GM21515 (cell line): ENCODE data around the gene CAPN6.

Experiments
- ATAC-seq: cut with Tn5 transposase; IDR thresholded peaks from one replicate; pipeline ENCODE4 v1.9.1; 2021; ENCODE audit not compliant: unreplicated experiment

CAPN6 gene

GRCh38 chrX:111270339-111270738 is at the start of gene CAPN6:
CAPN6 (minus strand) TSS chrX:111270483; CDS start chrX:111263936, 6,547 bp downstream.
- ATAC-seq: no peak

DNA sequence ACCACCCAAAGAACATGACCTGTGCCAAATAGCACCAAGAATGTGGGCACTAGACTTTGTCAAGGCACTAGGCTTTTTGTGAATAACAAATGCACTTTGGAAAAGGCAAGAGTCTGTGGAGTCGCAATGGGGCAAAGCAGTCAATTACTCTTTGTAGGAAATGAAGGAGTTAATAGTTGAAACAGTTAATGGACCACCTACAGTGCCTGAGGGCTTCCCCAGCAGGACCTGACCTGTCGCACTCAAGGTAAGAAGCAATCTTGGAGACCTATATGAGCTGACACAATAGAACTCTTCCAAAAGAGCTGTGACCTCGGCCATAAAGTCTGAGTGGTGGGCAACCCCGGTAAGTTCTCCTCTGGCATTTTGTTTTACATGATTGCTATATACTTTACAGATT is 49.2 kb upstream of the CAPN6 start:
- no peak for ATAC-seq

DNA sequence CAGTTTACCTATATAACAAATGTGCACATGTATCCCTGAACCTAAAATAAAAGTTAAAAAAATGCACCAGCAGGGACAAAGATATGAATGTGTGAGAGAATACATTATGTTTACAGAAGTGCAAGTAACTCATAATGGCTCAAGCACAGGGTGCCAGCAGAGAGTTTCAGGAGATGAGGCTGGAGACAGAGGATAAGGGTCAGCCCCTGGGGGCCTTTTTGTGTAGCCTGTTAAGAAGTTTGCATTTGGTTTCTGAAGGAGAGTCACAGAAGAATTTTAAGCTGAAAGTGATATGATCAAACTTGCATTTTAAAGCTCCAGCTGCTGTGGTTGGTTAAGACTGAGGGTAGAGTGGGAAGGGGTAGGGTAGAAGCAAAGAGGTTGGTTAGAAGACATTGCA is 48.6 kb upstream of the CAPN6 start:
- ATAC-seq: no peak

GRCh38 chrX:111309083-111309482 is 38.8 kb upstream of the CAPN6 start:
- no peak for ATAC-seq

DNA sequence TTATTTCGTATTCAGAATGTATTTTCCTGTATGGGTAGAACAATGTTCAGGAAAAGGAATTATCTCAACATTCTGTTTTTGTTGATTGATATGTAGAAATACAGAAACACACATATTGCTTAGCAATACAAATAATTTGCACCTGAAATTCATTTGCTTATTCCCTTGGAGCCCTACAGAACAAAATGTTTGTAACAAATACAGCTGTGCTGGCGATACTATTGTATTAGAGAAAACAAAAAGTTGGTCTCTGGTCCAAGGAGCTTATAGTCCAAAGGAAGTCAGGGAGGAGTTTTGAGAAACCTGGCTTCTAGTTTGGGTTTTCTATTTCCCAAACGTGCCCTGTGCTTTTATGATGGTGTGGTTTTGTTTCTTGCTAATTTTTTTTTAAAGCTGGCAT is 37.8 kb upstream of the CAPN6 start:
- ATAC-seq: no peak

GRCh38 chrX:111302284-111302683 is 32.0 kb upstream of the CAPN6 start:
- no peak for ATAC-seq

DNA sequence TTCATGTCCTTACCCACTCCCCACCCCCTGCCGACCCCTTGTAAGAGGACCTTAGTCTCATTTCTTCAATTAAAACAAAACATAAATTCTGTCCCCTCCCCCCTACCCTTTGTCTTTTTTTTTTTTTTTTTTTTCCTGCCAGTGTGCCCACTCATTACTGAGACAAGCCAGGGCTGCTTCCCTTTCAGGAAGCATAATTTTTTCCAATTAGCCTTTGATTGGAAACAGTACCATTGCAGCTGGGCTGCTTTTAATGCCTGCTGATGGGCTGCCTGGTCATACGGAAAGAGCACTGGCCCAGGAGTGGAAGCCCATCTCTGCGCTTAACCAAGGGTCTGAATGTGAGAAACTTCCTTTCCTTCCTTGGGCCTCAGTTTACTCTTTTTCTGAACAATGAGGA is 18.6 kb upstream of the CAPN6 start:
- ATAC-seq: no peak

GRCh38 chrX:111284631-111285293 is 14.5 kb upstream of the CAPN6 start:
- ATAC-seq: no peak

DNA sequence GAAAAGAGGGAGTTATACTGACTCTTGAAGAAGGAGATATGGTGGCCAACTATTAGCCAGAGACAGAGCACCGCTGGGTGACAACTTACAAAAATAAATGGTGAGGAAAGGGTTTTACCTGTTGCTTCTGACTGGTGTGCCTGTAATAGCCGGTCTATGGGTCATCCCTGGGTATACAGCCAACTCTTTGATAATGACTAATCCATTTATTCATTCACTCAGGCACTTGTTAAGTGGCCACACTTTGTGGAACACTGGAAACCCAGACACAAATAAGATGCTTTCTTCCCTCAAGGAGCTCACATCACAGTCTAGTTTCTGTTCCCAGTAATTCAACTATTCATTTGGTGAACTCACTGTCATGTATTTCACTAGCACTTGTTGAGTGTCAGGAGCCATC is 13.2 kb upstream of the CAPN6 start:
- no peak for ATAC-seq

DNA sequence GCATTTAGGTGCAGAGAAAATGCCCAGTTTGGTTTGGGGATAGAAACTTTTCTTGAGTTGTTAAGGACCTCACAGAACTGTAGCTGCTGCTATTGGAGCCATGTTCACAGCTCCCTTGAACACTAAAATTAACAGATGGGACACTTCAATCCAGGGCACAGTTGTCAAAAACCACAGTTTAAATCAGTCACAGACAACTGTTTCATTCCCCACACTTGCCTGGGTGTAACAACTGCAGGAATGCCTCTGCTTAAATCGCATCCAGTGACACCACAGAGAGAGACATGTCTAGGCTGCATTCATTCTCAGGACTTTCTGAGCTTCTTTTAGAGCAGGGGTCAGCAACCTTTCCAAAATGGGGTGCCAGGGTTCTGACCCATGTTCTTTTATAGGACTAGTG is 12.7 kb upstream of the CAPN6 start:
- no peak for ATAC-seq

DNA sequence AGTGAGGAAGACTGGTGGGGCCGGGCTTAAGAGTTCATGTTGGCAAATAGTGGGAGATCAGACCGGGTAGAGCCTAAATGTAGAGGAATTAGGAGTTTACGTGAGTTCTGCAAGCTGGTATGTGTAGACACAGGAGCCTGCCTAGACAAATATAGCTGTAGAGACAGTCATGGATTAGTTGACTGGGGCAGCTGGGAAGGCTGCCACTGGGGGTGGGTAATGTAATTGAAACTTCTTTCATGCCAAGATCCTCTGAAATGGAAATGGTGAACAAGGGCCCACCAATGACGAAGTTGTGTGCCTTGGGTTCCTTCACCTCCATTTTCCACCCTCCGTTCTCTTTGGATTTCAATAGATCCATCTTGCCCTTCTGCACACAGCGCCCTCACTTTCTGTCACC is 11.9 kb upstream of the CAPN6 start:
- no peak for ATAC-seq

DNA sequence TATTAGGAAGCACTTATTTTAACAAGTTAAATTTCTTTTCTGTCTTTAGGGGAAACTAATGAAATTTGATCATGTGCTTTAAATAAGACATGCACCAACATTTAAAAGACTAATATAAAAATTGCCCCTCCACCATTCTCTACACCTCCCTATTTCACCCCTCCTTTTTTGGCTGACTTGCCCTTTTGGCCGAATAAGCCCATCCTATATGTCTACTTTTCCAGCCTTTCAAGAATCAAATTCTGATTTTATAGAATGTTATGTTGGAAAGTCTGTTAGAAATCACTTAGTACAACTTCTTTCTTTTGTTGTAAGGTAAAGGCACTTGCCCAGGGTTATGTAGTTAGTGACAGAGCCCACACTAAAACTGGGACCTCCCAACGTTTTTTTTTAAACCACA is 1.8 kb downstream of the CAPN6 start:
- no peak for ATAC-seq

GRCh38 chrX:111265486-111265885 is 4.8 kb downstream of the CAPN6 start:
- no peak for ATAC-seq

GRCh38 chrX:111264385-111264784 is 5.9 kb downstream of the CAPN6 start:
- ATAC-seq: no peak

DNA sequence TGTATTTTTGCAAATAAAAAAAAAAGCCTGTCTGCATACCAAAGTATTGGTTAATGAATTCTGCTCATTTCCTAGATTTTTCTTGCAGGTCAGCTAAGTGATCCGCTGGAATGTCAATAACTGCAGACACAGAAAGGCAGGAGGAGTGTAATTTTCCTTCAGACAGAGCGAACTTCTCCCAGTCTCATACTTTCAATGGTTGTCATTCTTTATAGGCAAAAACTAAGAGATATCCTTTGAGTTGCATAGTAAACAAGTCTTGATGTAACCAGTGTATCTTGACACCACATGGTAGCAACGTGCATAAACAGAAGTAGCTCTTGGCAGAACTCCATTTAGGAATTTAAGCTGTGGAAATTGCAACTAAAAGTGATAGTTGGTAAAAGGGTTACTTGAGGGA is 8.2 kb downstream of the CAPN6 start:
- ATAC-seq: no peak

- no peak for ATAC-seq
Observed at GRCh38 chrX:111260451-111260850, 9.8 kb downstream of the CAPN6 start.

DNA sequence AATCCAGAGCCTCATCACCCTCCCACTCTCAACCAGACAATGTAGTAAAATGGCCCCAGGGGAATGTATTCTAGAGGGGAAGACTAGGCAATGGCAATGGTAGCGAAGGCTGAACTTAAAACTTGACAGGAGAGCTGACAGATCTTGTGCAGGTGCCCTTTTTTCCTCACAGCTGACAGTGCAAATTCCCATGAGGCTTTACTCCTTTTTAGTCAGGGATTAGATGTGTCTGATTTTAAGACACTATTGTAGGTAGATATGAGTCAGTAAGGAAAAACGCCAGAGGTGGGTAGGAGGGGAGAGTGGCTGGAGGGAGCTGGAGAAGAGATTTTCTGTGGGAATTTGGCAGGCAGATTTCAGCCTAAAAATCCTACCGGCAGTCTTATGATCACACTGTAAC is 10.7 kb downstream of the CAPN6 start:
- no peak for ATAC-seq

DNA sequence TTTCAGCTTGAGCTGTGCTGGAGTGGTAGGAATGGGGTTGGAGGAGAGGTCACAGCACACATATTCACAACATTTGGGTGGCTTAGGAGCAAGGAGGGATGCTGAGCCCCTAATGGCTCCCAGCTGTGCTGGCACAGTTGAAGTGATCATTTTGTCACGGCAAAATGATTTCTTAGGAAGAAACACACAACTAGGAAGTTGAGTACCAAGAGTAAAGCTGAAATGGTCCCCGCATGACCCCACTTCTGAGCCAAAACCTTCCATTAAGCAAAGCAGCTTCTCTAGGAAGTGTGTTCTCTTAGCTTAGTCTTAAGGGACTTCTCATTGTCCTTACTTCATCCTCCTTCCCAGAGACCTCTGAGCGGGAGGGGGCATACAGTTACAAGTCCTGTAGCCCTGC is 12.6 kb downstream of the CAPN6 start:
- no peak for ATAC-seq

DNA sequence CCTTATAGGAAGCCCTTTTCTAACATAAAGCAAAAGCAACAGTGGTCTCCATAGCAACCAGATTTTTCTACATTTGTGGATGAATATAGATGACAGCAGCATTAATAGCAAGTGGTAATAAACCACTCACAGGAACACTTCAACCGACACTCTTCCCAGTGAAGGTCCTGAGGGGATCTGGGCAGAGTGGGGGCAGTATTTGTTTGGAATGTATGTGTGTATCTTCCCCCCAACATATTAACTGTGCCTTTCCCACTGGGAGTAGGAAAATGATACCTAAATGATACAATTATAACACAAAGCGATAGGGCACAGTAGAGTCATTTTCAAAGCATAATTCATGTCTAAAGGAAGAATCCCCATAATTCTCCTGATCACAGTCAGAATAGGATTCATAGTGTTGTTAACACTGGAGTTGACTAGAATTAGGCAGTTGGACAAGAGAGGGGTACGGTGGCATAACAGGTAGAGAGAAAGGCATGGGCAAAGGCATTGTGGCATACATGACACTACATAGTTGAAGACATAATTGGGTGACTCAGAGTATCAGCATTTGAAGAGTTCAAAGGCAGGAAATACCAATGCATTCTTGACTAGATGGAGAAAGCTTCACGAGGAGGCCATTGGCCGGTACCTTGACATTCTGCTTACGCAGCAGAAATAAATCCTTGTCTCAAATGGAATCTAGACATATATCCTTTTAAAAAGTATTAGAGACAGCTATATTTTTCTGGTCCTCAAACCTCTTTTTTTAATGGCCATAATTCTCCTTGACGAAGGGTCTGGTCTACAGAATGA is 15.2 kb downstream of the CAPN6 start:
- no peak for ATAC-seq

DNA sequence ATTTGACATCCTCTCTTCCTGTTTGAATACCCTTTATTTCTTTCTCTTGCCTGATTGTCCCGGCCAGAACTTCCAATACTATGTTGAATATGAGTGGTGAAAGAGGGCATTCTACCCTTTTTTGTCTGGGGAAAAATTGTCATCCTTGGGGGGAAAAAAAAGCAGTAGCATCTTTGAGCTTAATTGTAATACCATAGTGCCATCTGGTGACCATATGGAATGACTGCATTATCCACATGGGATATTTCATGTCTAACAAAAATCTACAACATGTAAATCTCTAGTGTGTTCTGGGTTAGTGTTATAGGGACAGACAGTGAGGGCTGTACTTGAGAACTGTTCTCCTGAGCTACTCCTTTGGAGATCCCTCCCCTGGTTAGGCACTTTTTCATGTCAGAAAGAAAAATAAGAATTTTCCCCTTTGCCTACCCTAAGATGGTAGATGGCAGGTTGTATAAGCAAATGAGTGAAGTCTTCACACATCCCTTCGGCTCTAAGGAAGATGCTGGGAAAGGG is 26.0 kb downstream of the CAPN6 start:
- no peak for ATAC-seq

DNA sequence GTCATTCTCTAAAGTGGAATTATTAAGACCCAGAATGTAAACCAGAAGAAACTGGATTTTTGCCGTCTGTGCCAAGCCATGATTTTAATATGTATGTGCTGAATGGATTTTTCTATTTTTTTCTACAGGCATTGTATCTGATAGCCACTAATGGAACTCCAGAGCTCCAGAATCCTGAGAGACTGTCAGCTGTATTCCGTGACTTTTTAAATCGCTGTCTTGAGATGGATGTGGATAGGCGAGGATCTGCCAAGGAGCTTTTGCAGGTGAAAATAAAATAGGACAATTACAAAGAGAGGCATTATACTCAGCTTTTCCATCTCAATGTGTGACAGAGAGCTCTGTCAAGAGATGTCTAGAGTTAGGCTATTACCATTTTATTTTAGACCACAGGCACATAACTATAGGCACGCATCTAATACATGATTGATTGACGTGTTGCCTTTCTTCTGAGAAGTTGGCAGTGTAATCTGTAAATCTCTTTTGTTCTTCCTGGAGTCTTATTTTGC is 53.9 kb downstream of the CAPN6 start:
- no peak for ATAC-seq

DNA sequence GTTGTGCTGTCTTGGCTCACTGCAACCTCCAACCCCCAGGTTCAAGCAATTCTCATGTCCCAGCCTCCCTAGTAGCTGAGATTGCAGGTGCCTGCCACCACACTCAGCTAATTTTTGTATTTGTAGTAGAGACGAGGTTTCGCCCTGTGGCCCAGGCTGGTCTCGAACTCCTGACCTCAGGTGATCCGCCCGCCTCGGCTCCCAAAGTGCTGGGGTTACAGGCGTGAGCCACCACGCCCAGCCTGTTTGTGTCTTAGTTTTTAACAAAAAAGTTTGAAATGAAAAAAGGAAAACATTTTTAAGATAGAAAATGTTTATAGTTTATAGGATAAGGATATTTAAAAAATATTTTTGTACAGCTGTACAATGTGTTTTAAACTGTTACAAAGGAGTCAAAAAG is 62.4 kb downstream of the CAPN6 start:
- no peak for ATAC-seq
